ENCODE results near the gene CYSTM1. TPM values are rescaled to one million over a fixed set of nuclear protein-coding genes. Genes with fewer than 3 reads are reported as not detected.
A peak's percentile ranks its signal among the peaks of the same experiment; 100 is the strongest.
"Not testable (repeated sequence)": the region's sequence is repeated elsewhere in the genome, so short reads cannot be mapped to it uniquely, and the experiment has no call there.

The CYSTM1 gene
- total RNA-seq, 2 experiments from 2014 or later: 10.5 to 12.2 TPM

- CTCF ChIA-PET: interaction anchor here (0.8 to 2.2 kb wide), 2 partner anchors 36 to 364 kb away, joined by 3 to 6 read pairs; no protein-coding TSS in a partner anchor
Measured at GRCh38 chr5:140151144-140152021, 23.6 kb upstream of the CYSTM1 start.

GRCh38 chr5:140152022-140152999 is 22.7 kb upstream of the CYSTM1 start:
- no peak overlapping the region for H3K4me3 Mint-ChIP-seq
- POLR2A ChIA-PET: no interaction called here
- peaks cover 6% of the 10 kb centered on the region for H3K27me3 Mint-ChIP-seq (ENCODE audit: low read depth)
- CTCF ChIA-PET: interaction anchor here (2.2 to 4.5 kb wide), 2 partner anchors 78 to 365 kb away, joined by 6 to 40 read pairs; no protein-coding TSS in a partner anchor
- H3K4me1 Mint-ChIP-seq (ENCODE audit: low read depth): peaks cover 7% of the 10 kb centered on the region
- H3K27ac Mint-ChIP-seq: no peak overlapping the region
- DNase-seq (no peak), ATAC-seq (no peak)
- no peaks in the 10 kb centered on the region for H3K9me3 Mint-ChIP-seq (ENCODE audit: insufficient read depth)
- no peaks in the 10 kb centered on the region for H3K36me3 Mint-ChIP-seq (ENCODE audit: low read depth)

More at GRCh38 chr5:140151144-140152021, 23.6 kb upstream of the CYSTM1 start:
- Mint-ChIP-seq H3K4me1 (ENCODE audit: low read depth) (peaks cover 2% of the 10 kb centered on the region), H3K27ac (no peak overlapping the region), H3K9me3 (ENCODE audit: insufficient read depth) (no peaks in the 10 kb centered on the region), H3K4me3 (no peak overlapping the region), H3K27me3 (ENCODE audit: low read depth) (peaks cover 15% of the 10 kb centered on the region), H3K36me3 (ENCODE audit: low read depth) (no peaks in the 10 kb centered on the region)
- POLR2A ChIA-PET: no interaction called here
- ATAC-seq (no peak), DNase-seq (no peak)

- DNase-seq: no peak
- POLR2A ChIA-PET: no interaction called here
- Mint-ChIP-seq H3K36me3 (ENCODE audit: low read depth) (no peaks in the 10 kb centered on the region), H3K4me3 (no peak overlapping the region), H3K27me3 (ENCODE audit: low read depth) (no peaks in the 10 kb centered on the region), H3K27ac (no peak overlapping the region), H3K9me3 (ENCODE audit: insufficient read depth) (no peaks in the 10 kb centered on the region), H3K4me1 (ENCODE audit: low read depth) (peaks cover 9% of the 10 kb centered on the region)
- no peak for ATAC-seq
- CTCF ChIA-PET: interaction anchor here (2.1 to 4.5 kb wide), 3 partner anchors 9 to 184 kb away, joined by 10 to 40 read pairs (median 25); no protein-coding TSS in a partner anchor
Measured at GRCh38 chr5:140153255-140153654, 21.7 kb upstream of the CYSTM1 start.

GRCh38 chr5:140153905-140154304 is 21.1 kb upstream of the CYSTM1 start:
- no peak overlapping the region for H3K27ac Mint-ChIP-seq

GRCh38 chr5:140154710-140155381 is 20.1 kb upstream of the CYSTM1 start:
- POLR2A ChIA-PET; DNase-seq; H3K27me3 Mint-ChIP-seq (ENCODE audit: low read depth); ATAC-seq; H3K9me3 Mint-ChIP-seq (ENCODE audit: insufficient read depth); H3K36me3 Mint-ChIP-seq (ENCODE audit: low read depth); H3K27ac Mint-ChIP-seq; H3K4me1 Mint-ChIP-seq (ENCODE audit: low read depth); H3K4me3 Mint-ChIP-seq: not testable (repeated sequence)
- CTCF ChIA-PET: interaction anchor here (1.3 to 4.5 kb wide), 5 partner anchors 10 to 368 kb away, joined by 3 to 40 read pairs (median 11); no protein-coding TSS in a partner anchor

More at GRCh38 chr5:140153905-140154304, 21.1 kb upstream of the CYSTM1 start:
- Mint-ChIP-seq H3K9me3 (ENCODE audit: insufficient read depth) (no peaks in the 10 kb centered on the region), H3K36me3 (ENCODE audit: low read depth) (no peaks in the 10 kb centered on the region), H3K4me3 (no peak overlapping the region), H3K27me3 (ENCODE audit: low read depth) (no peaks in the 10 kb centered on the region), H3K4me1 (ENCODE audit: low read depth) (peaks cover 9% of the 10 kb centered on the region)
- ChIA-PET CTCF (interaction anchor here (1.3 to 4.5 kb wide), 4 partner anchors 9 to 185 kb away, joined by 3 to 40 read pairs (median 18); no protein-coding TSS in a partner anchor), POLR2A (no interaction called here)
- DNase-seq (no peak), ATAC-seq (no peak)

GRCh38 chr5:140157032-140157781 is 17.8 kb upstream of the CYSTM1 start:
- ATAC-seq: peak; percentile 98
- POLR2A ChIA-PET: no interaction called here
- peak overlapping the region; percentile 34 for H3K4me3 Mint-ChIP-seq

GRCh38 chr5:140159014-140159927 is 15.7 kb upstream of the CYSTM1 start:
- CTCF ChIA-PET: interaction anchor here (1.3 to 3.8 kb wide), 3 partner anchors 15 to 191 kb away, joined by 3 to 24 read pairs (median 8); no protein-coding TSS in a partner anchor
- no peaks in the 10 kb centered on the region for H3K36me3 Mint-ChIP-seq (ENCODE audit: low read depth)
- H3K9me3 Mint-ChIP-seq (ENCODE audit: insufficient read depth): no peaks in the 10 kb centered on the region
- H3K27me3 Mint-ChIP-seq (ENCODE audit: low read depth): peaks cover 6% of the 10 kb centered on the region
- no peak overlapping the region for H3K4me3 Mint-ChIP-seq
- POLR2A ChIA-PET: no interaction called here
- H3K4me1 Mint-ChIP-seq (ENCODE audit: low read depth): peaks cover 9% of the 10 kb centered on the region
- ATAC-seq (no peak), DNase-seq (no peak)
- H3K27ac Mint-ChIP-seq: no peak overlapping the region

More at GRCh38 chr5:140157032-140157781, 17.8 kb upstream of the CYSTM1 start:
- peaks cover 6% of the 10 kb centered on the region for H3K27me3 Mint-ChIP-seq (ENCODE audit: low read depth)
- CTCF ChIA-PET: interaction anchor here (0.8 to 4.5 kb wide), 9 partner anchors 12 to 371 kb away, joined by 3 to 40 read pairs (median 4); no protein-coding TSS in a partner anchor
- peak overlapping the region; percentile 49 for H3K27ac Mint-ChIP-seq
- DNase-seq: peak; percentile 90
- H3K4me1 Mint-ChIP-seq (ENCODE audit: low read depth): peaks cover 9% of the 10 kb centered on the region
- H3K36me3 Mint-ChIP-seq (ENCODE audit: low read depth): no peaks in the 10 kb centered on the region
- no peaks in the 10 kb centered on the region for H3K9me3 Mint-ChIP-seq (ENCODE audit: insufficient read depth)

- Mint-ChIP-seq H3K4me3 (no peak overlapping the region), H3K36me3 (ENCODE audit: low read depth) (no peaks in the 10 kb centered on the region), H3K4me1 (ENCODE audit: low read depth) (peaks cover 2% of the 10 kb centered on the region), H3K27me3 (ENCODE audit: low read depth) (peaks cover 10% of the 10 kb centered on the region), H3K9me3 (ENCODE audit: insufficient read depth) (no peaks in the 10 kb centered on the region), H3K27ac (no peak overlapping the region)
- ATAC-seq (no peak), DNase-seq (no peak)
- CTCF ChIA-PET: interaction anchor here (1.0 kb wide), 1 partner anchor 89 kb away, joined by 3 read pairs; no protein-coding TSS in a partner anchor
- POLR2A ChIA-PET: no interaction called here
Measured at GRCh38 chr5:140162275-140162674, 12.7 kb upstream of the CYSTM1 start.

- Mint-ChIP-seq H3K27me3 (ENCODE audit: low read depth) (peaks cover 10% of the 10 kb centered on the region), H3K4me1 (ENCODE audit: low read depth) (no peaks in the 10 kb centered on the region), H3K9me3 (ENCODE audit: insufficient read depth) (no peaks in the 10 kb centered on the region), H3K4me3 (no peak overlapping the region), H3K27ac (no peak overlapping the region), H3K36me3 (ENCODE audit: low read depth) (no peaks in the 10 kb centered on the region)
- ATAC-seq: no peak
- DNase-seq: no peak
- ChIA-PET POLR2A (no interaction called here), CTCF (no interaction called here)
Measured at GRCh38 chr5:140162781-140163180, 12.2 kb upstream of the CYSTM1 start.
